ENCODE data around the gene ITGA11. TPM values are rescaled to one million over a fixed set of nuclear protein-coding genes. Genes with fewer than 3 reads are reported as not detected.

The ITGA11 gene
- total RNA-seq, 2 experiments from 2014 or later: 0.02 TPM; not detected in 1

Other genes with a start within 250 kb of the ITGA11 start
- gene CALML4, start 226.8 kb downstream of the ITGA11 start, total RNA-seq: 10 to 100 TPM; 11.1 to 13.1 TPM
- 10 to 100 TPM; 60.2 to 64.6 TPM for gene CLN6, start 202.4 kb downstream of the ITGA11 start, total RNA-seq
- gene FEM1B, start 154.4 kb downstream of the ITGA11 start, total RNA-seq: 10 to 100 TPM; 48.3 to 50.1 TPM
- not detected for gene CORO2B, start 146.8 kb upstream of the ITGA11 start, total RNA-seq